Measurements from ENCODE around the gene SPTBN1.

Gene SPTBN1

GRCh38 chr2:54712516-54712915 is 256.4 kb downstream of the SPTBN1 start:
- no peak for TF ChIP-seq EGR1 (IDR thresholded peaks at IDR 0.05)
- TF ChIP-seq EP300 (IDR thresholded peaks at IDR 0.05; ENCODE audit: borderline replicate concordance) = no peak
- TF ChIP-seq MAX (IDR thresholded peaks at IDR 0.05) = no peak
- no peak for TF ChIP-seq FOXM1 (IDR thresholded peaks at IDR 0.05; ENCODE audit: borderline replicate concordance, low read depth)
- no peak for TF ChIP-seq TEAD4 (IDR thresholded peaks at IDR 0.05)
- TF ChIP-seq RAD21 (IDR thresholded peaks at IDR 0.05; ENCODE audit: low read depth) = no peak
- no peak for TF ChIP-seq TCF12 (IDR thresholded peaks at IDR 0.05; ENCODE audit: low read depth)
- TF ChIP-seq TAF1 (IDR thresholded peaks at IDR 0.05; ENCODE audit: low read depth) = no peak
- TF ChIP-seq NFIC (IDR thresholded peaks at IDR 0.05) = no peak
- TF ChIP-seq USF1 (IDR thresholded peaks at IDR 0.05) = no peak
- TF ChIP-seq CEBPB (IDR thresholded peaks at IDR 0.05) = no peak
- no peak for TF ChIP-seq REST (IDR thresholded peaks at IDR 0.05; ENCODE audit: low read depth)
- TF ChIP-seq YY1 (IDR thresholded peaks at IDR 0.05; ENCODE audit: low read depth) = no peak
- no peak for TF ChIP-seq ZBTB7A (IDR thresholded peaks at IDR 0.05; ENCODE audit: low read depth)
- TF ChIP-seq CREB1 (IDR thresholded peaks at IDR 0.05; ENCODE audit: low read depth) = no peak

- TF ChIP-seq USF1 (IDR thresholded peaks at IDR 0.05) (no peak), EP300 (IDR thresholded peaks at IDR 0.05; ENCODE audit: borderline replicate concordance) (no peak), ZBTB7A (IDR thresholded peaks at IDR 0.05; ENCODE audit: low read depth) (no peak), TCF12 (IDR thresholded peaks at IDR 0.05; ENCODE audit: low read depth) (no peak), CEBPB (IDR thresholded peaks at IDR 0.05) (no peak), EGR1 (IDR thresholded peaks at IDR 0.05) (no peak), YY1 (IDR thresholded peaks at IDR 0.05; ENCODE audit: low read depth) (no peak), TAF1 (IDR thresholded peaks at IDR 0.05; ENCODE audit: low read depth) (no peak), FOXM1 (IDR thresholded peaks at IDR 0.05; ENCODE audit: borderline replicate concordance, low read depth) (no peak), REST (IDR thresholded peaks at IDR 0.05; ENCODE audit: low read depth) (no peak), TEAD4 (IDR thresholded peaks at IDR 0.05) (no peak), NFIC (IDR thresholded peaks at IDR 0.05) (no peak), RAD21 (IDR thresholded peaks at IDR 0.05; ENCODE audit: low read depth) (no peak), MAX (IDR thresholded peaks at IDR 0.05) (no peak), CREB1 (IDR thresholded peaks at IDR 0.05; ENCODE audit: low read depth) (no peak)
These were observed 258.9 kb downstream of the SPTBN1 start for GRCh38 chr2:54714996-54715395.

- TF ChIP-seq EGR1 (IDR thresholded peaks at IDR 0.05) (no peak), TAF1 (IDR thresholded peaks at IDR 0.05; ENCODE audit: low read depth) (no peak), CREB1 (IDR thresholded peaks at IDR 0.05; ENCODE audit: low read depth) (no peak), NFIC (IDR thresholded peaks at IDR 0.05) (no peak), TEAD4 (IDR thresholded peaks at IDR 0.05) (no peak), USF1 (IDR thresholded peaks at IDR 0.05) (no peak), CEBPB (IDR thresholded peaks at IDR 0.05) (no peak), FOXM1 (IDR thresholded peaks at IDR 0.05; ENCODE audit: borderline replicate concordance, low read depth) (no peak), MAX (IDR thresholded peaks at IDR 0.05) (no peak), YY1 (IDR thresholded peaks at IDR 0.05; ENCODE audit: low read depth) (no peak), REST (IDR thresholded peaks at IDR 0.05; ENCODE audit: low read depth) (no peak), TCF12 (IDR thresholded peaks at IDR 0.05; ENCODE audit: low read depth) (no peak), RAD21 (IDR thresholded peaks at IDR 0.05; ENCODE audit: low read depth) (no peak), EP300 (IDR thresholded peaks at IDR 0.05; ENCODE audit: borderline replicate concordance) (no peak), ZBTB7A (IDR thresholded peaks at IDR 0.05; ENCODE audit: low read depth) (no peak)
These were observed 260.2 kb downstream of the SPTBN1 start for GRCh38 chr2:54716375-54716774.
